ENCODE results near the gene ZNF451. TPM values are rescaled to one million over a fixed set of nuclear protein-coding genes. Genes with fewer than 3 reads are reported as not detected.
A peak's percentile ranks its signal among the peaks of the same experiment; 100 is the strongest.

ZNF451 gene
- total and polyA plus RNA-seq, 5 donors from 2014 or later = 28.2 to 148 (median 32.6) TPM

GRCh38 chr6:57116776-57117175 is 26.8 kb downstream of the ZNF451 start:
- no peaks in the 10 kb centered on the region for H3K27me3 Mint-ChIP-seq
- peak overlapping the region in 1 of 4 donors; percentile 39 for H3K4me3 Mint-ChIP-seq
- DNase-seq (no peak), ATAC-seq (ENCODE audit: low read depth in 2 of 2) (no peak)
- Histone ChIP-seq H3K27ac (ENCODE audit: insufficient read depth, low read length, poor library complexity, severe bottlenecking) (no peak overlapping the region), H3K9me3 (ENCODE audit: control insufficient read depth in 2 of 2, low read length in 2 of 2) (no peaks in the 10 kb centered on the region), H3K4me1 (ENCODE audit: control insufficient read depth, insufficient read depth, low read length, poor library complexity, severe bottlenecking) (no peaks in the 10 kb centered on the region), H3K4me3 (ENCODE audit: low read depth, low read length) (no peak overlapping the region), H3K36me3 (ENCODE audit: control insufficient read depth, insufficient read depth, low read length) (peaks cover 2% of the 10 kb centered on the region), H3K27me3 (ENCODE audit: control insufficient read depth, insufficient read depth, low read length) (no peaks in the 10 kb centered on the region)
- H3K4me1 Mint-ChIP-seq = peaks cover 15 to 52% (median 44%) of the 10 kb centered on the region in 4 donors
- peaks cover 0 to 4% (median 0%) of the 10 kb centered on the region in 7 donors for H3K9me3 Mint-ChIP-seq
- H3K36me3 Mint-ChIP-seq = peaks cover 23% of the 10 kb centered on the region
- H3K27ac Mint-ChIP-seq = peak overlapping the region in 1 of 3 donors; percentile 15

DNA sequence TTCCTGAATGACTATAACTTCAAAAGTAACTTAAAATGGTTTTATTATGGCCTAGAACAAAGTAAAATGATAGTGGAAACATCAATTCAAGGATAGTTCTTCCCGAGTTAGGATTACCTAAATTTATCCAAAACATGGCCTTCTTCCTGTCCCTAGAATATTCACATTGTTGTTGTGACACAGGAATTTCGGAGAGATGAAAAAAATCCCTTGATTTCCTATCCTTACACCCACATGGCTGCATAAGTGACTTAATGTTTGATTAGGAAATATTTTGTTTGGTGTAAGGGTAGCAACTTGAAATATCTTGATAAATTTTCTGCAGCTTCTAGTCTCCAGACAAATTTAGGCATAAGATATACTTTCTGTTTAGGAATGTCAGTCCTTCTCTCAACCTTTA is 27.8 kb downstream of the ZNF451 start:
- peaks cover 5% of the 10 kb centered on the region for H3K36me3 ChIP-seq (ENCODE audit: control insufficient read depth, insufficient read depth, low read length)
- Mint-ChIP-seq H3K36me3 (peaks cover 30% of the 10 kb centered on the region), H3K4me1 (peaks cover 18 to 46% (median 39%) of the 10 kb centered on the region in 4 donors), H3K27ac (no peak overlapping the region), H3K9me3 (peaks cover 0 to 5% (median 1%) of the 10 kb centered on the region in 7 donors), H3K27me3 (no peaks in the 10 kb centered on the region), H3K4me3 (no peak overlapping the region)
- no peak overlapping the region for H3K4me3 ChIP-seq (ENCODE audit: low read depth, low read length)
- no peak overlapping the region for H3K27ac ChIP-seq (ENCODE audit: insufficient read depth, low read length, poor library complexity, severe bottlenecking)
- H3K9me3 ChIP-seq (ENCODE audit: control insufficient read depth in 2 of 2, low read length in 2 of 2) = no peaks in the 10 kb centered on the region
- H3K27me3 ChIP-seq (ENCODE audit: control insufficient read depth, insufficient read depth, low read length) = no peaks in the 10 kb centered on the region
- no peaks in the 10 kb centered on the region for H3K4me1 ChIP-seq (ENCODE audit: control insufficient read depth, insufficient read depth, low read length, poor library complexity, severe bottlenecking)
- DNase-seq = no peak
- no peak for ATAC-seq (ENCODE audit: low read depth in 2 of 2)

GRCh38 chr6:57123111-57123510 is 33.1 kb downstream of the ZNF451 start:
- H3K36me3 ChIP-seq (ENCODE audit: control insufficient read depth, insufficient read depth, low read length) = peaks cover 10% of the 10 kb centered on the region
- no peaks in the 10 kb centered on the region for H3K27me3 ChIP-seq (ENCODE audit: control insufficient read depth, insufficient read depth, low read length)
- H3K4me1 ChIP-seq (ENCODE audit: control insufficient read depth, insufficient read depth, low read length, poor library complexity, severe bottlenecking) = no peaks in the 10 kb centered on the region
- Mint-ChIP-seq H3K27ac (no peak overlapping the region), H3K36me3 (peaks cover 56% of the 10 kb centered on the region), H3K27me3 (no peaks in the 10 kb centered on the region), H3K4me3 (no peak overlapping the region), H3K4me1 (peaks cover 29 to 47% (median 36%) of the 10 kb centered on the region in 4 donors), H3K9me3 (peaks cover 0 to 5% (median 1%) of the 10 kb centered on the region in 7 donors)
- H3K27ac ChIP-seq (ENCODE audit: insufficient read depth, low read length, poor library complexity, severe bottlenecking) = no peak overlapping the region
- H3K9me3 ChIP-seq (ENCODE audit: control insufficient read depth in 2 of 2, low read length in 2 of 2) = no peaks in the 10 kb centered on the region
- DNase-seq (no peak), ATAC-seq (ENCODE audit: low read depth in 2 of 2) (no peak)
- H3K4me3 ChIP-seq (ENCODE audit: low read depth, low read length) = no peak overlapping the region

DNA sequence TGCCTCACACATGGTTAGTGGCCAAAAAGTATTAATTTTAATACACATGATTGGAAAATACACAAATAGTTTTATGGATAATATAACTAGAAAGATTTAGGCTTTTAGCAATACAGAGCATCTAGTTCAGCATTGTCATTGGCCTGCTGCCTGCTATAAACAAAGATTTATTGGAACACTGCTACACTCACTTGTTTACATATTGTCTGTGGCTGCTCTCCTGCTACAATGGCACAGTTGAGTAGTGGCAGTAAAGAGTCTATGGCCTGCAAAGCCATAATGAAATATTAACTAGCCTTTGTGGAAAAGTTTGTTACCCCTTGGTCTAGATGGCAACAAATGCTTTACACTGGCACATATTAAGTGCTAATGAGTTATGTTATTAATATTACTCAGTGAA is 37.8 kb downstream of the ZNF451 start:
- H3K4me1 ChIP-seq (ENCODE audit: control insufficient read depth, insufficient read depth, low read length, poor library complexity, severe bottlenecking) = no peaks in the 10 kb centered on the region
- no peak overlapping the region for H3K4me3 Mint-ChIP-seq
- no peak overlapping the region for H3K27ac ChIP-seq (ENCODE audit: insufficient read depth, low read length, poor library complexity, severe bottlenecking)
- H3K27me3 Mint-ChIP-seq = no peaks in the 10 kb centered on the region
- ATAC-seq (ENCODE audit: low read depth in 2 of 2) = no peak
- H3K9me3 Mint-ChIP-seq = no peaks in the 10 kb centered on the region
- DNase-seq = no peak
- no peaks in the 10 kb centered on the region for H3K9me3 ChIP-seq (ENCODE audit: control insufficient read depth in 2 of 2, low read length in 2 of 2)
- H3K4me3 ChIP-seq (ENCODE audit: low read depth, low read length) = no peak overlapping the region
- H3K36me3 ChIP-seq (ENCODE audit: control insufficient read depth, insufficient read depth, low read length) = peaks cover 26% of the 10 kb centered on the region
- H3K27ac Mint-ChIP-seq = no peak overlapping the region
- no peaks in the 10 kb centered on the region for H3K27me3 ChIP-seq (ENCODE audit: control insufficient read depth, insufficient read depth, low read length)
- H3K4me1 Mint-ChIP-seq = peaks cover 8 to 23% (median 18%) of the 10 kb centered on the region in 4 donors
- H3K36me3 Mint-ChIP-seq = peaks cover 41% of the 10 kb centered on the region

GRCh38 chr6:57130661-57131177 is 40.7 kb downstream of the ZNF451 start:
- DNase-seq (no peak), ATAC-seq (ENCODE audit: low read depth in 2 of 2) (no peak)
- Mint-ChIP-seq H3K27me3 (no peaks in the 10 kb centered on the region), H3K4me1 (peaks cover 2 to 10% (median 5%) of the 10 kb centered on the region in 4 donors), H3K27ac (no peak overlapping the region), H3K9me3 (no peaks in the 10 kb centered on the region), H3K36me3 (peaks cover 42% of the 10 kb centered on the region), H3K4me3 (no peak overlapping the region)
- Histone ChIP-seq H3K36me3 (ENCODE audit: control insufficient read depth, insufficient read depth, low read length) (peaks cover 49% of the 10 kb centered on the region), H3K9me3 (ENCODE audit: control insufficient read depth in 2 of 2, low read length in 2 of 2) (no peaks in the 10 kb centered on the region), H3K4me3 (ENCODE audit: low read depth, low read length) (no peak overlapping the region), H3K27me3 (ENCODE audit: control insufficient read depth, insufficient read depth, low read length) (no peaks in the 10 kb centered on the region), H3K27ac (ENCODE audit: insufficient read depth, low read length, poor library complexity, severe bottlenecking) (no peak overlapping the region), H3K4me1 (ENCODE audit: control insufficient read depth, insufficient read depth, low read length, poor library complexity, severe bottlenecking) (no peaks in the 10 kb centered on the region)

GRCh38 chr6:57134954-57135353 is 45.0 kb downstream of the ZNF451 start:
- Histone ChIP-seq H3K4me3 (ENCODE audit: low read depth, low read length) (no peak overlapping the region), H3K4me1 (ENCODE audit: control insufficient read depth, insufficient read depth, low read length, poor library complexity, severe bottlenecking) (no peaks in the 10 kb centered on the region), H3K36me3 (ENCODE audit: control insufficient read depth, insufficient read depth, low read length) (peaks cover 46% of the 10 kb centered on the region), H3K9me3 (ENCODE audit: control insufficient read depth in 2 of 2, low read length in 2 of 2) (no peaks in the 10 kb centered on the region), H3K27ac (ENCODE audit: insufficient read depth, low read length, poor library complexity, severe bottlenecking) (no peak overlapping the region), H3K27me3 (ENCODE audit: control insufficient read depth, insufficient read depth, low read length) (no peaks in the 10 kb centered on the region)
- H3K27ac Mint-ChIP-seq = no peak overlapping the region
- no peaks in the 10 kb centered on the region for H3K9me3 Mint-ChIP-seq
- DNase-seq (no peak), ATAC-seq (ENCODE audit: low read depth in 2 of 2) (no peak)
- H3K36me3 Mint-ChIP-seq = peaks cover 53% of the 10 kb centered on the region
- no peaks in the 10 kb centered on the region for H3K27me3 Mint-ChIP-seq
- H3K4me1 Mint-ChIP-seq = peaks cover 0 to 4% (median 3%) of the 10 kb centered on the region in 4 donors
- H3K4me3 Mint-ChIP-seq = no peak overlapping the region

GRCh38 chr6:57135885-57136284 is 45.9 kb downstream of the ZNF451 start:
- Histone ChIP-seq H3K9me3 (ENCODE audit: control insufficient read depth in 2 of 2, low read length in 2 of 2) (no peaks in the 10 kb centered on the region), H3K27ac (ENCODE audit: insufficient read depth, low read length, poor library complexity, severe bottlenecking) (no peak overlapping the region), H3K27me3 (ENCODE audit: control insufficient read depth, insufficient read depth, low read length) (no peaks in the 10 kb centered on the region), H3K4me3 (ENCODE audit: low read depth, low read length) (no peak overlapping the region), H3K4me1 (ENCODE audit: control insufficient read depth, insufficient read depth, low read length, poor library complexity, severe bottlenecking) (no peaks in the 10 kb centered on the region), H3K36me3 (ENCODE audit: control insufficient read depth, insufficient read depth, low read length) (peaks cover 49% of the 10 kb centered on the region)
- no peak overlapping the region for H3K4me3 Mint-ChIP-seq
- DNase-seq (no peak), ATAC-seq (ENCODE audit: low read depth in 2 of 2) (no peak)
- H3K36me3 Mint-ChIP-seq = peaks cover 56% of the 10 kb centered on the region
- no peak overlapping the region for H3K27ac Mint-ChIP-seq
- H3K27me3 Mint-ChIP-seq = no peaks in the 10 kb centered on the region
- H3K4me1 Mint-ChIP-seq = peaks cover 0 to 11% (median 2%) of the 10 kb centered on the region in 4 donors
- no peaks in the 10 kb centered on the region for H3K9me3 Mint-ChIP-seq

- no peak for ATAC-seq (ENCODE audit: low read depth in 2 of 2)
- no peak overlapping the region for H3K27ac ChIP-seq (ENCODE audit: insufficient read depth, low read length, poor library complexity, severe bottlenecking)
- peaks cover 61% of the 10 kb centered on the region for H3K36me3 ChIP-seq (ENCODE audit: control insufficient read depth, insufficient read depth, low read length)
- Mint-ChIP-seq H3K27me3 (no peaks in the 10 kb centered on the region), H3K4me3 (no peak overlapping the region), H3K9me3 (no peaks in the 10 kb centered on the region), H3K36me3 (peaks cover 60% of the 10 kb centered on the region), H3K4me1 (peaks cover 0 to 12% (median 2%) of the 10 kb centered on the region in 4 donors), H3K27ac (no peak overlapping the region)
- H3K9me3 ChIP-seq (ENCODE audit: control insufficient read depth in 2 of 2, low read length in 2 of 2) = no peaks in the 10 kb centered on the region
- no peaks in the 10 kb centered on the region for H3K27me3 ChIP-seq (ENCODE audit: control insufficient read depth, insufficient read depth, low read length)
- DNase-seq = no peak
- no peaks in the 10 kb centered on the region for H3K4me1 ChIP-seq (ENCODE audit: control insufficient read depth, insufficient read depth, low read length, poor library complexity, severe bottlenecking)
- no peak overlapping the region for H3K4me3 ChIP-seq (ENCODE audit: low read depth, low read length)
Observed at GRCh38 chr6:57137350-57137749, 47.4 kb downstream of the ZNF451 start.
